ENCODE data around the gene KTN1. TPM values are rescaled to one million over a fixed set of nuclear protein-coding genes. Genes with fewer than 3 reads are reported as not detected.

Gene KTN1
- total RNA-seq, 1 donor, result 210 TPM

DNA sequence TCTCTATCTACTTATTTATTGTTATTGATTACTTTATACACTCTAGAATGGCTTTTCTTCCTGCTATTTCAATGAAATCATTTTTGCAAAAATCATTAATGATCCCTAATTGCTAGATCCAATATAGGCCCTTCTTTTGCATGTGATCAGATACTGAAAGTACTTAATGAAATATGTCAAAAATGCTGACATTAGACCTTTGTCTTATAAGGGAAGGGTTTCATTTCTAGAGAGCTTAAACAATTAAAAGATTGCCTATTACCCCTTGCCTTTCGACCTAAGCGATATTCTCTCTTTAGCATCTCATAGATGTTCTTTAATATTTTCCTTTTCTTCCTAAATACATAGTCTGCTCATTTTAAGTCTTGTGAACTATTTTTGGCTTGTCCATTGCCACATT is 101.1 kb downstream of the KTN1 start:
- no peak overlapping the region for H3K4me3 ChIP-seq (ENCODE audit: low read depth, low read length)
- DNase-seq (ENCODE audit: low read depth), result no peak
- TF ChIP-seq, protein P1, sequence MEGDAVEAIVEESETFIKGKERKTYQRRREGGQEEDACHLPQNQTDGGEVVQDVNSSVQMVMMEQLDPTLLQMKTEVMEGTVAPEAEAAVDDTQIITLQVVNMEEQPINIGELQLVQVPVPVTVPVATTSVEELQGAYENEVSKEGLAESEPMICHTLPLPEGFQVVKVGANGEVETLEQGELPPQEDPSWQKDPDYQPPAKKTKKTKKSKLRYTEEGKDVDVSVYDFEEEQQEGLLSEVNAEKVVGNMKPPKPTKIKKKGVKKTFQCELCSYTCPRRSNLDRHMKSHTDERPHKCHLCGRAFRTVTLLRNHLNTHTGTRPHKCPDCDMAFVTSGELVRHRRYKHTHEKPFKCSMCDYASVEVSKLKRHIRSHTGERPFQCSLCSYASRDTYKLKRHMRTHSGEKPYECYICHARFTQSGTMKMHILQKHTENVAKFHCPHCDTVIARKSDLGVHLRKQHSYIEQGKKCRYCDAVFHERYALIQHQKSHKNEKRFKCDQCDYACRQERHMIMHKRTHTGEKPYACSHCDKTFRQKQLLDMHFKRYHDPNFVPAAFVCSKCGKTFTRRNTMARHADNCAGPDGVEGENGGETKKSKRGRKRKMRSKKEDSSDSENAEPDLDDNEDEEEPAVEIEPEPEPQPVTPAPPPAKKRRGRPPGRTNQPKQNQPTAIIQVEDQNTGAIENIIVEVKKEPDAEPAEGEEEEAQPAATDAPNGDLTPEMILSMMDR (IDR thresholded peaks at IDR 0.05; ENCODE audit: insufficient read depth, low read length), result no peak

DNA sequence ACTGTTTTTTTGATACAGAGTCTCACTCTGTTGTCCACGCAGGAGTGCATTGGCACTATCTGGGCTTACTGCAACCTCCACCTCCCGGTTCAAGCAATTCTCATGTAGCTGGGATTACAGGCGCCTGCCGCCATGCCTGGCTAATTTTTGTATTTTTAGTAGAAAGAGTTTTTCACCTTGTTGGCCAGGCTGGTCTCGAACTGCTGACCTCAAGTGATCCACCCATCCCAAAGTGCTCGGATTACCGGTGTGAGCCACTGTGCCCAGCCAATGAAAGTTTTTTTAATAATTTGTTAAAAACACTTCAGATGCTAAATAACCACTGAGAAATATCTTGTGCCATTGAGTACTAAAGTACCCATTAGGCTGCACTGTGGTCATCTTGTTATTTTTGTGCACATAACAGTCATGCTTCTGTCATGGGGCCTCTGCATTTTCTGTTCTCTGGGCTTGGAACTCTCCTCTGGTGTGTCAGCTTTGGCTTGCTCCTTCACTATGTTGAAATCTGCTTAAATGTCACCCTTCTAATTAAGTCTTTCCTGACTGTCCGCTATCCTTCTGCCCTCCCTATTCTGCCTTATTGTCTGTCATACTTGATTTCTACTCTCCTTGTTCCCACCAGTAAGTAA is 105.1 kb downstream of the KTN1 start:
- no peak overlapping the region for H3K4me3 ChIP-seq (ENCODE audit: low read depth, low read length)

DNA sequence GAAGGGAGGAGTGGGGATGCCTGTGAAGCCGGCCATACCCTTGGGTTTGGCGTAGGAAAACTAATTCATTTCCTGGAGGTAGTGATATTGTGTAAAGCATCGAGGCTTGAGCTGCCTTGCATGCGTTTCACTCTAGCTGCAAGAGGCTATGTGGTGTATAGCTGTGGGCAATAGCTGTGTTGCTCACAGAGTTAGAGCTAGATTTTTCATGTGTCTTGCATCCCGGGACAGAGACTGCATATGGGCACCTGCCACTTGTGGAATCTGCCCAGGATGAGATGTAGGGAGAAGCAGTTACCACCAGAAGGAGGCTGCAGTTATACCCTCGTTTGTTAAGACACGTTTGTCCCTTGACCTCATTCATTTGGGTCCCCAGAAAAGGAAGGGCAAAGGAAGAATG is 106.7 kb downstream of the KTN1 start:
- no peak for DNase-seq (ENCODE audit: low read depth)
- no peak overlapping the region for H3K4me3 ChIP-seq (ENCODE audit: low read depth, low read length)
- TF ChIP-seq, protein P1 (IDR thresholded peaks at IDR 0.05; ENCODE audit: insufficient read depth, low read length), result no peak

More for the DNA sequence above, 105.1 kb downstream of the KTN1 start:
- DNase-seq (ENCODE audit: low read depth), result no peak
- TF ChIP-seq, protein P1 (IDR thresholded peaks at IDR 0.05; ENCODE audit: insufficient read depth, low read length), result no peak

DNA sequence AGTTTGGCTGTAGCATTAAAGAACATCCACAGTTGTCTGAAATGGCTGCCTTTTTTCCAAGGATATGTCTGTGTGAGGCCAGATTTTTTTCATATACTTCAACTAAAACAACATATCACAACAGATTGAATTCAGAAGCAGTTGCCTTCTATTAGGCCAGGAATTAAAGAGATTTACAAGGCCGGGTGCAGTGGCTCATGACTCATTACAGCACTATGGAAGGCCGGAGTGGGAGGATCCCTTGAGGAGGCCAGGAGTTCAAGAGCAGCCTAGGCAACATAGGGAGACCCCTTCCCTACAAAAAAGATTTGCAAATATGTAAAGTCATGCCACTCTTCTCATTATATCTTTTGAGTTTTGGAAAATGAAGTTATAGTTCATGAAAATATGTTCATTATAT is 108.6 kb downstream of the KTN1 start:
- TF ChIP-seq, protein P1 (IDR thresholded peaks at IDR 0.05; ENCODE audit: insufficient read depth, low read length), result no peak
- no peak for DNase-seq (ENCODE audit: low read depth)
- H3K4me3 ChIP-seq (ENCODE audit: low read depth, low read length), result no peak overlapping the region

DNA sequence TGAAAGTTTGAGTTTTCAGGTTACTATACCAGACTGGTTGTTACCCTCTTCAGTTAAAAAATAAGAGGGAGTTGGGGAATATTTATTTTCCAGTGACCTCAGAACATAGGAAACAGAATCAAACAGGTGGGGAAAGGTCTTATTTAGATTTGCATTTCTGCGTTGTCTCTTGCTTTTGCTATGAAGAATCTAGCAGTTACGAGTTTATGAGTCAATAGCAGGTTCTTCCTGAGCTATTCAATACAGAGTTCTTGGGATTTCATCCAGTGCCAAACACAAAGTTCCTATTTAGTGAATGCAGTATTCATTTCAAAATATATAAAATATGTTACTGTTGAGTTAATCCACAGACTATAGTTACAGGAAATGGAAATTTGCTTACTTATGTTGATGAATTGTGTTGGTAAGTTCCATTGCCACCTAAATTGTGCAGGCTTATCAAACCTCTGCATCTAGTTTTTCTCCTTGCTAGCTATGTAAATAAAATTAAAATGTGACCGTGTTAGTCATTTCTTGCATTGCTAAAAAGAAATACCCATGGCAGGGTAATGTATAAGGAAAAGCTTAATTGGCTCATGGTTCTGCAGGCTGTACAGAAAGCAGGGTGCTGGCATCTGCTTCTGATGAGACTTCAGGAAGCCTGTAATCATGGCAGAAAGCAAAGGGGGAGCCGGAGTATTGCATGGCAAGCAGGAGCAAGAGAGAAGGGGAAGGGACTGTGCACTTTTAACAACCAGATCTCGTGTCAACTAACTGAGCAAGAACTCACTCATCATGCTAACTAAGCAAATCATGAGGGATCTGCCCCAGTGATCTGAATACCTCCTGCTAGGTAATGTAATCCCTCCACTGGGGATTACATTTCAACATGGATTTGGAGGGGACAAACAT is 110.2 kb downstream of the KTN1 start:
- TF ChIP-seq, protein P1 (IDR thresholded peaks at IDR 0.05; ENCODE audit: insufficient read depth, low read length), result no peak
- no peak for DNase-seq (ENCODE audit: low read depth)

DNA sequence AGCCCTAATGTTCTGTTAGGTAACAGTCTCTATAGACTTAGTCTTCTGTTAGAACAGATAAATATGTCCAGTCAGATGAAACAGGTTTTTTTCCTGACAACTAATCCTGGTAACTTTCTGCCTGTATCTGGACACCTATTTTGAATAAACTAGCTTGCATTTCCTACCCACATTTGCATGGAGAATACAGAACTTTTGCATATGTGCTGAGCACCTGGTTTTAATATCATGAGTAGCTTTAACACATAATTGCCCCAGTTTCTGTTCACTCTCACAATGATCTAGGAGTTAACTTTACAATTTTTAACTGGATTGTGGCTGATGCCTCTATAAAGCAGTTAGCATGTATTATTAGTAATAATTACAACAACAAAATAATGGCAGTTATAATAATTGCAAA is 111.7 kb downstream of the KTN1 start:
- no peak overlapping the region for H3K4me3 ChIP-seq (ENCODE audit: low read depth, low read length)
- DNase-seq (ENCODE audit: low read depth), result no peak
- TF ChIP-seq, protein P1 (IDR thresholded peaks at IDR 0.05; ENCODE audit: insufficient read depth, low read length), result no peak

More for the DNA sequence above, 110.2 kb downstream of the KTN1 start:
- H3K4me3 ChIP-seq (ENCODE audit: low read depth, low read length), result no peak overlapping the region

Measured in fibroblast of the aortic adventitia (primary cell).